GM23338 (cell line): ENCODE measurements around the gene MAPRE3.

Experiments used
- CREB1 ChIP-seq: fragments of 250-450 bp; sonication (Bioruptor Pico); IDR thresholded peaks from 2 replicates; pipeline ENCODE4 v1.5.0; 2020; ENCODE audit warnings: low read depth, mild to moderate bottlenecking, moderate library complexity
- EZH2 ChIP-seq: fragments of 200-600 bp; sonication (generic); IDR thresholded peaks from one replicate; pipeline ENCODE4 v1.8.0; 2017; ENCODE audit warnings: antibody characterized with exemption, mild to moderate bottlenecking, low read depth; ENCODE audit not compliant: unreplicated experiment
- EZH2phosphoT487 ChIP-seq: fragments of 200-600 bp; sonication (generic); IDR thresholded peaks from one replicate; pipeline ENCODE4 v1.8.1; 2018; ENCODE audit warnings: antibody characterized with exemption; ENCODE audit not compliant: unreplicated experiment
- NANOG ChIP-seq: IDR thresholded peaks from 2 replicates; pipeline ENCODE4 v1.6.1; 2016; ENCODE audit warnings: antibody characterized with exemption, borderline replicate concordance
- POLR2AphosphoS5 ChIP-seq: IDR thresholded peaks from 2 replicates; pipeline ENCODE4 v1.6.1; 2016; ENCODE audit warnings: antibody characterized with exemption, low read depth
- STAT1 ChIP-seq: IDR thresholded peaks from one replicate; pipeline ENCODE4 v1.6.1; 2016; ENCODE audit warnings: antibody characterized with exemption; ENCODE audit not compliant: unreplicated experiment
- ZNF331 ChIP-seq: fragments of 250-450 bp; sonication (Bioruptor Pico); IDR thresholded peaks from 2 replicates; pipeline ENCODE4 v1.5.0; 2020; ENCODE audit warnings: low read depth, mild to moderate bottlenecking, moderate library complexity
- TF ChIP-seq, protein P1 (sequence below), 2 experiments: fragments of 200-600 bp in 1 of 2; sonication (generic) in 1 of 2; conservative IDR thresholded peaks; 2 replicates each; pipeline versions ENCODE4 v1.5.1 to v1.6.1; 2016 to 2017; ENCODE audit warnings: antibody characterized with exemption in 2 of 2, low read depth in 2 of 2, mild to moderate bottlenecking in 2 of 2, moderate library complexity in 1 of 2
- TF ChIP-seq, protein P2 (sequence below): IDR thresholded peaks from one replicate; pipeline ENCODE4 v1.6.1; 2018; ENCODE audit warnings: antibody characterized with exemption; ENCODE audit not compliant: unreplicated experiment

DNA sequence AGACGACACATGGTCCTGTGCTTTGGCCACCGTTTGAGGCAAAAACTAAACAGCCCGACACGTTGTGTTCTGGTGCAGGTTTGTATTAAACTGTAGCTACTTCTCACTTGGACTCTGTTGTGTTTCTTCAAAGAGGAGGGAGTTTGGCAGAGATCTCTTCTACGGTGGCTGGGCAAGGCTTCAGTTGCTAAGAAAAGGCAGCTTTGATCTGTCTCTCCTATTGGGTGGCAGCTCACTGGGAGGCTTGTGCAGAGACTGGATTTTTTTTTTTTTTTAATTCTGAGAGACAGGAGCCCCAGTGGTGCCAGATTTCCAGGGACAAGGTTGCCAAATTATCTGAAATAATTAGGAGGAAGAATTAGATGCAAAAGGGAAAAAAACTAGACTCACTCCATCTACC, 20.2 kb upstream of the MAPRE3 start:
- no peak for TF ChIP-seq CREB1 (CRISPR knock-in tag)
- TF ChIP-seq, protein P1, sequence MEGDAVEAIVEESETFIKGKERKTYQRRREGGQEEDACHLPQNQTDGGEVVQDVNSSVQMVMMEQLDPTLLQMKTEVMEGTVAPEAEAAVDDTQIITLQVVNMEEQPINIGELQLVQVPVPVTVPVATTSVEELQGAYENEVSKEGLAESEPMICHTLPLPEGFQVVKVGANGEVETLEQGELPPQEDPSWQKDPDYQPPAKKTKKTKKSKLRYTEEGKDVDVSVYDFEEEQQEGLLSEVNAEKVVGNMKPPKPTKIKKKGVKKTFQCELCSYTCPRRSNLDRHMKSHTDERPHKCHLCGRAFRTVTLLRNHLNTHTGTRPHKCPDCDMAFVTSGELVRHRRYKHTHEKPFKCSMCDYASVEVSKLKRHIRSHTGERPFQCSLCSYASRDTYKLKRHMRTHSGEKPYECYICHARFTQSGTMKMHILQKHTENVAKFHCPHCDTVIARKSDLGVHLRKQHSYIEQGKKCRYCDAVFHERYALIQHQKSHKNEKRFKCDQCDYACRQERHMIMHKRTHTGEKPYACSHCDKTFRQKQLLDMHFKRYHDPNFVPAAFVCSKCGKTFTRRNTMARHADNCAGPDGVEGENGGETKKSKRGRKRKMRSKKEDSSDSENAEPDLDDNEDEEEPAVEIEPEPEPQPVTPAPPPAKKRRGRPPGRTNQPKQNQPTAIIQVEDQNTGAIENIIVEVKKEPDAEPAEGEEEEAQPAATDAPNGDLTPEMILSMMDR (conservative IDR thresholded peaks at IDR 0.05; ENCODE audit: low read depth in 2 of 2): no peak
- TF ChIP-seq, protein P2, sequence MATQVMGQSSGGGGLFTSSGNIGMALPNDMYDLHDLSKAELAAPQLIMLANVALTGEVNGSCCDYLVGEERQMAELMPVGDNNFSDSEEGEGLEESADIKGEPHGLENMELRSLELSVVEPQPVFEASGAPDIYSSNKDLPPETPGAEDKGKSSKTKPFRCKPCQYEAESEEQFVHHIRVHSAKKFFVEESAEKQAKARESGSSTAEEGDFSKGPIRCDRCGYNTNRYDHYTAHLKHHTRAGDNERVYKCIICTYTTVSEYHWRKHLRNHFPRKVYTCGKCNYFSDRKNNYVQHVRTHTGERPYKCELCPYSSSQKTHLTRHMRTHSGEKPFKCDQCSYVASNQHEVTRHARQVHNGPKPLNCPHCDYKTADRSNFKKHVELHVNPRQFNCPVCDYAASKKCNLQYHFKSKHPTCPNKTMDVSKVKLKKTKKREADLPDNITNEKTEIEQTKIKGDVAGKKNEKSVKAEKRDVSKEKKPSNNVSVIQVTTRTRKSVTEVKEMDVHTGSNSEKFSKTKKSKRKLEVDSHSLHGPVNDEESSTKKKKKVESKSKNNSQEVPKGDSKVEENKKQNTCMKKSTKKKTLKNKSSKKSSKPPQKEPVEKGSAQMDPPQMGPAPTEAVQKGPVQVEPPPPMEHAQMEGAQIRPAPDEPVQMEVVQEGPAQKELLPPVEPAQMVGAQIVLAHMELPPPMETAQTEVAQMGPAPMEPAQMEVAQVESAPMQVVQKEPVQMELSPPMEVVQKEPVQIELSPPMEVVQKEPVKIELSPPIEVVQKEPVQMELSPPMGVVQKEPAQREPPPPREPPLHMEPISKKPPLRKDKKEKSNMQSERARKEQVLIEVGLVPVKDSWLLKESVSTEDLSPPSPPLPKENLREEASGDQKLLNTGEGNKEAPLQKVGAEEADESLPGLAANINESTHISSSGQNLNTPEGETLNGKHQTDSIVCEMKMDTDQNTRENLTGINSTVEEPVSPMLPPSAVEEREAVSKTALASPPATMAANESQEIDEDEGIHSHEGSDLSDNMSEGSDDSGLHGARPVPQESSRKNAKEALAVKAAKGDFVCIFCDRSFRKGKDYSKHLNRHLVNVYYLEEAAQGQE: no peak
- TF ChIP-seq POLR2AphosphoS5: no peak
- TF ChIP-seq ZNF331 (CRISPR knock-in tag): no peak
- no peak for TF ChIP-seq EZH2phosphoT487
- no peak for TF ChIP-seq EZH2
- TF ChIP-seq NANOG: no peak
- TF ChIP-seq STAT1: no peak
